K562 (cell line): ENCODE results near the gene P4HB. TPM values are rescaled to one million over a fixed set of nuclear protein-coding genes. Genes with fewer than 3 reads are reported as not detected.

Experiments
- CEBPZ ChIP-seq: fragments of 150-350 bp; IDR thresholded peaks from 2 replicates; pipeline ENCODE4 v1.6.1; 2014; ENCODE audit warnings: low read depth, mild to moderate bottlenecking, low read length, borderline replicate concordance
- MLLT1 ChIP-seq, 2 experiments: fragments of 450-650 bp; IDR thresholded peaks; 2 replicates each; pipeline ENCODE4 v1.6.1; 2016
- PHB2 ChIP-seq: fragments of 450-650 bp; IDR thresholded peaks from 2 replicates; pipeline ENCODE4 v1.6.1; 2017; ENCODE audit warnings: low read depth
- PHTF2 ChIP-seq: fragments of 250-450 bp; sonication (Bioruptor Pico); IDR thresholded peaks from 2 replicates; pipeline ENCODE4 v1.5.0; 2021; ENCODE audit warnings: mild to moderate bottlenecking
- POLR2B ChIP-seq: fragments of 450-650 bp; IDR thresholded peaks from 2 replicates; pipeline ENCODE4 v1.6.1; 2018; ENCODE audit warnings: low read depth; ENCODE audit not compliant: partially characterized antibody
- POLR2G ChIP-seq: fragments of 200-400 bp; formaldehyde crosslinking; IDR thresholded peaks from 2 replicates; pipeline ENCODE4 v1.6.1; 2017; ENCODE audit warnings: low read depth, mild to moderate bottlenecking, antibody characterized with exemption, low read length, moderate library complexity
- RFX1 ChIP-seq: fragments of 450-650 bp; IDR thresholded peaks from 2 replicates; pipeline ENCODE4 v1.6.1; 2016; ENCODE audit warnings: mild to moderate bottlenecking, moderate library complexity
- RHOXF2B ChIP-seq: fragments of 250-450 bp; sonication (Bioruptor Pico); conservative IDR thresholded peaks from 2 replicates; pipeline ENCODE4 v1.5.1; 2021
- ZC3H4 ChIP-seq: sonication (generic); formaldehyde crosslinking; IDR thresholded peaks from 2 replicates; pipeline ENCODE4 v1.9.0; 2021; ENCODE audit warnings: missing genetic modification reagents, borderline replicate concordance
- ZNF174 ChIP-seq: fragments of 250-450 bp; sonication (Bioruptor Pico); IDR thresholded peaks from 2 replicates; pipeline ENCODE4 v1.4.0; 2020; ENCODE audit warnings: mild to moderate bottlenecking
- ZNF764 ChIP-seq: fragments of 250-450 bp; sonication (Bioruptor Pico); IDR thresholded peaks from 2 replicates; pipeline ENCODE4 v1.4.0; 2020; ENCODE audit warnings: low read depth, mild to moderate bottlenecking, moderate library complexity
- ZNF77 ChIP-seq: fragments of 250-450 bp; sonication (Bioruptor Pico); IDR thresholded peaks from 2 replicates; pipeline ENCODE4 v1.5.0; 2020
- polyA plus RNA-seq, 8 experiments: library from polyadenylated mRNA; depleted of rRNA in 4 of 8; stranded (reverse) in 5 of 8; unstranded in 3 of 8; fragments of >200 nt; fragmentation: Nextera tagmentation in 2 of 8; fragmentation: Illumina TruSeq in 1 of 8; extraction: Ambion mirVana in 2 of 8; extraction: Trizol in 1 of 8; gene quantifications; 2 replicates each; pipeline versions ENCODE4 v1.2.1 to v1.2.3, GENCODE V29; 2011 to 2014; ENCODE audit warnings: inconsistent platforms in 1 of 8, missing spikeins in 1 of 8
- total RNA-seq, 7 experiments: library from RNA; depleted of rRNA in 6 of 7; stranded (reverse); fragments of >200 nt in 6 of 7; fragmentation: Illumina TruSeq in 2 of 7; extraction: Trizol in 2 of 7; gene quantifications; 2 replicates each; pipeline versions ENCODE4 v1.2.1 to v1.2.3, GENCODE V29; 2011 to 2021; ENCODE audit warnings: low replicate concordance in 1 of 7
- TF ChIP-seq, protein P1 (sequence below): fragments of 450-650 bp; IDR thresholded peaks from 2 replicates; pipeline ENCODE4 v1.7.1; 2018; ENCODE audit warnings: mild to moderate bottlenecking, low read depth; ENCODE audit not compliant: partially characterized antibody
- TF ChIP-seq, protein P2 (sequence below): sonication (generic); formaldehyde crosslinking; IDR thresholded peaks from 2 replicates; pipeline ENCODE4 v1.8.0; 2022; ENCODE audit warnings: missing genetic modification reagents, mild to moderate bottlenecking, borderline replicate concordance
- TF ChIP-seq, protein P3 (sequence below): sonication (generic); formaldehyde crosslinking; IDR thresholded peaks from 2 replicates; pipeline ENCODE4 v1.8.1; 2023; ENCODE audit warnings: mild to moderate bottlenecking, missing genetic modification reagents
- TF ChIP-seq, protein P4 (sequence below): fragments of 450-650 bp; IDR thresholded peaks from 2 replicates; pipeline ENCODE4 v1.6.1; 2016; ENCODE audit warnings: borderline replicate concordance

Gene P4HB
- total and polyA plus RNA-seq, 9 of the 15 experiments (the other 6 are each of a cell fraction or from before 2014, with no cell fraction given): 4.4 to 645 (median 325) TPM

- TF ChIP-seq, protein P1, sequence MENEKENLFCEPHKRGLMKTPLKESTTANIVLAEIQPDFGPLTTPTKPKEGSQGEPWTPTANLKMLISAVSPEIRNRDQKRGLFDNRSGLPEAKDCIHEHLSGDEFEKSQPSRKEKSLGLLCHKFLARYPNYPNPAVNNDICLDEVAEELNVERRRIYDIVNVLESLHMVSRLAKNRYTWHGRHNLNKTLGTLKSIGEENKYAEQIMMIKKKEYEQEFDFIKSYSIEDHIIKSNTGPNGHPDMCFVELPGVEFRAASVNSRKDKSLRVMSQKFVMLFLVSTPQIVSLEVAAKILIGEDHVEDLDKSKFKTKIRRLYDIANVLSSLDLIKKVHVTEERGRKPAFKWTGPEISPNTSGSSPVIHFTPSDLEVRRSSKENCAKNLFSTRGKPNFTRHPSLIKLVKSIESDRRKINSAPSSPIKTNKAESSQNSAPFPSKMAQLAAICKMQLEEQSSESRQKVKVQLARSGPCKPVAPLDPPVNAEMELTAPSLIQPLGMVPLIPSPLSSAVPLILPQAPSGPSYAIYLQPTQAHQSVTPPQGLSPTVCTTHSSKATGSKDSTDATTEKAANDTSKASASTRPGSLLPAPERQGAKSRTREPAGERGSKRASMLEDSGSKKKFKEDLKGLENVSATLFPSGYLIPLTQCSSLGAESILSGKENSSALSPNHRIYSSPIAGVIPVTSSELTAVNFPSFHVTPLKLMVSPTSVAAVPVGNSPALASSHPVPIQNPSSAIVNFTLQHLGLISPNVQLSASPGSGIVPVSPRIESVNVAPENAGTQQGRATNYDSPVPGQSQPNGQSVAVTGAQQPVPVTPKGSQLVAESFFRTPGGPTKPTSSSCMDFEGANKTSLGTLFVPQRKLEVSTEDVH: no peak
- TF ChIP-seq POLR2G (0 out of 2 replicates have a peak, but pooled peaks have one; percentile 15), PHTF2 (CRISPR knock-in tag) (no peak), ZNF77 (CRISPR knock-in tag) (no peak), RHOXF2B (CRISPR knock-in tag) (no peak), ZC3H4 (CRISPR knock-in tag) (no peak), PHB2 (no peak), ZNF764 (CRISPR knock-in tag) (0 out of 2 replicates have a peak, but pooled peaks have one; percentile 23), MLLT1 (IDR thresholded peaks at IDR 0.05) (no peak), RFX1 (no peak), CEBPZ (no peak), ZNF174 (CRISPR knock-in tag) (no peak), POLR2B (peak; percentile 17)
- TF ChIP-seq, protein P2, sequence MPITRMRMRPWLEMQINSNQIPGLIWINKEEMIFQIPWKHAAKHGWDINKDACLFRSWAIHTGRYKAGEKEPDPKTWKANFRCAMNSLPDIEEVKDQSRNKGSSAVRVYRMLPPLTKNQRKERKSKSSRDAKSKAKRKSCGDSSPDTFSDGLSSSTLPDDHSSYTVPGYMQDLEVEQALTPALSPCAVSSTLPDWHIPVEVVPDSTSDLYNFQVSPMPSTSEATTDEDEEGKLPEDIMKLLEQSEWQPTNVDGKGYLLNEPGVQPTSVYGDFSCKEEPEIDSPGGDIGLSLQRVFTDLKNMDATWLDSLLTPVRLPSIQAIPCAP (CRISPR knock-in tag): no peak
- TF ChIP-seq, protein P3, sequence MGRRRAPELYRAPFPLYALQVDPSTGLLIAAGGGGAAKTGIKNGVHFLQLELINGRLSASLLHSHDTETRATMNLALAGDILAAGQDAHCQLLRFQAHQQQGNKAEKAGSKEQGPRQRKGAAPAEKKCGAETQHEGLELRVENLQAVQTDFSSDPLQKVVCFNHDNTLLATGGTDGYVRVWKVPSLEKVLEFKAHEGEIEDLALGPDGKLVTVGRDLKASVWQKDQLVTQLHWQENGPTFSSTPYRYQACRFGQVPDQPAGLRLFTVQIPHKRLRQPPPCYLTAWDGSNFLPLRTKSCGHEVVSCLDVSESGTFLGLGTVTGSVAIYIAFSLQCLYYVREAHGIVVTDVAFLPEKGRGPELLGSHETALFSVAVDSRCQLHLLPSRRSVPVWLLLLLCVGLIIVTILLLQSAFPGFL (CRISPR knock-in tag): no peak
- TF ChIP-seq, protein P4, sequence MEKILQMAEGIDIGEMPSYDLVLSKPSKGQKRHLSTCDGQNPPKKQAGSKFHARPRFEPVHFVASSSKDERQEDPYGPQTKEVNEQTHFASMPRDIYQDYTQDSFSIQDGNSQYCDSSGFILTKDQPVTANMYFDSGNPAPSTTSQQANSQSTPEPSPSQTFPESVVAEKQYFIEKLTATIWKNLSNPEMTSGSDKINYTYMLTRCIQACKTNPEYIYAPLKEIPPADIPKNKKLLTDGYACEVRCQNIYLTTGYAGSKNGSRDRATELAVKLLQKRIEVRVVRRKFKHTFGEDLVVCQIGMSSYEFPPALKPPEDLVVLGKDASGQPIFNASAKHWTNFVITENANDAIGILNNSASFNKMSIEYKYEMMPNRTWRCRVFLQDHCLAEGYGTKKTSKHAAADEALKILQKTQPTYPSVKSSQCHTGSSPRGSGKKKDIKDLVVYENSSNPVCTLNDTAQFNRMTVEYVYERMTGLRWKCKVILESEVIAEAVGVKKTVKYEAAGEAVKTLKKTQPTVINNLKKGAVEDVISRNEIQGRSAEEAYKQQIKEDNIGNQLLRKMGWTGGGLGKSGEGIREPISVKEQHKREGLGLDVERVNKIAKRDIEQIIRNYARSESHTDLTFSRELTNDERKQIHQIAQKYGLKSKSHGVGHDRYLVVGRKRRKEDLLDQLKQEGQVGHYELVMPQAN: no peak
Measured at GRCh38 chr17:81900181-81900820, 40.0 kb upstream of the P4HB start (continued).
